Measurements from ENCODE around the gene SCUBE1. TPM values are rescaled to one million over a fixed set of nuclear protein-coding genes. Genes with fewer than 3 reads are reported as not detected.

SCUBE1 gene
- polyA plus RNA-seq, 4 donors, result 0.45 to 5.4 (median 1.6) TPM

DNA sequence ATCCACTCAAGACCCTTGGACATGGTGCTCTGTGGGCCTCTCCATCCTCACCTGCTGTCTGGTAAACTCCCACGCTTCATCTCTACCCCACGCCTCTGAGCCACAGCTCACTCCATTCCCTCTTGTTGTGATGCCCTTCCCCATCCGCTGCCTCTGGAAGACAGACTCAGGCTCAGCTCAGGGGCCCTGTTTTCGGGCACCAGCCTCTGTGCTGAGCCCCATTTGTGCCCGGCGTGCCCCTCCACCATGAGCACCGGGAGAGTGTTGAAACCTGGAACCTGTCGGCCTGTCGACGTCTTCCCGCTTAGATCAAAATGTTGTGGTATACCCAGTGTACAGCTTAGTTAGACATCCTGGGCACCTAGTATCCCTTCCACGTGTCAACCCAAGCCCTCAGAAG, 6.5 kb upstream of the SCUBE1 start:
- FAIRE-seq (no peak), DNase-seq (no peak)
- no peaks in the 10 kb centered on the region for H3K9me3 ChIP-seq (ENCODE audit: control insufficient read depth in 2 of 2, insufficient read depth in 1 of 2, low read depth in 1 of 2, low read length in 1 of 2)
- no peaks in the 10 kb centered on the region for H3K4me1 ChIP-seq (ENCODE audit: control insufficient read depth in 3 of 3, insufficient read depth in 2 of 3, low read depth in 1 of 3, low read length in 2 of 3)
- no peaks in the 10 kb centered on the region for H3K36me3 ChIP-seq (ENCODE audit: control insufficient read depth in 3 of 3, insufficient read depth in 2 of 3, low read depth in 1 of 3, low read length in 3 of 3)
- no peak overlapping the region for H3K4me3 ChIP-seq (ENCODE audit: low read depth in 1 of 3, low read length in 3 of 3)
- no peak overlapping the region for H3K27ac ChIP-seq (ENCODE audit: low read depth in 1 of 3, low read length in 2 of 3)
- peaks cover 0 to 7% (median 3%) of the 10 kb centered on the region in 3 donors for H3K27me3 ChIP-seq (ENCODE audit: control insufficient read depth in 3 of 3, insufficient read depth in 3 of 3, low read length in 3 of 3)
- 78 to 91% (median 80%) methylated on average over 12 of the region's 12 CpGs for WGBS, 3 donors

- no peaks in the 10 kb centered on the region for H3K36me3 ChIP-seq (ENCODE audit: control insufficient read depth in 3 of 3, insufficient read depth in 2 of 3, low read depth in 1 of 3, low read length in 3 of 3)
- peaks cover 8 to 28% (median 9%) of the 10 kb centered on the region in 3 donors for H3K27me3 ChIP-seq (ENCODE audit: control insufficient read depth in 3 of 3, insufficient read depth in 3 of 3, low read length in 3 of 3)
- no peaks in the 10 kb centered on the region for H3K4me1 ChIP-seq (ENCODE audit: control insufficient read depth in 3 of 3, insufficient read depth in 2 of 3, low read depth in 1 of 3, low read length in 2 of 3)
- no peaks in the 10 kb centered on the region for H3K9me3 ChIP-seq (ENCODE audit: control insufficient read depth in 2 of 2, insufficient read depth in 1 of 2, low read depth in 1 of 2, low read length in 1 of 2)
- DNase-seq (peak; percentile 50 to 62), FAIRE-seq (no peak)
- no peak overlapping the region for H3K4me3 ChIP-seq (ENCODE audit: low read depth in 1 of 3, low read length in 3 of 3)
- H3K27ac ChIP-seq (ENCODE audit: low read depth in 1 of 3, low read length in 2 of 3), result peak overlapping the region in 1 of 3 donors; percentile 6
- WGBS, 3 donors, result 7 to 16% (median 11%) methylated on average over 8 of the region's 8 CpGs
Observed at GRCh38 chr22:43346521-43346929, 3.4 kb upstream of the SCUBE1 start.

DNA sequence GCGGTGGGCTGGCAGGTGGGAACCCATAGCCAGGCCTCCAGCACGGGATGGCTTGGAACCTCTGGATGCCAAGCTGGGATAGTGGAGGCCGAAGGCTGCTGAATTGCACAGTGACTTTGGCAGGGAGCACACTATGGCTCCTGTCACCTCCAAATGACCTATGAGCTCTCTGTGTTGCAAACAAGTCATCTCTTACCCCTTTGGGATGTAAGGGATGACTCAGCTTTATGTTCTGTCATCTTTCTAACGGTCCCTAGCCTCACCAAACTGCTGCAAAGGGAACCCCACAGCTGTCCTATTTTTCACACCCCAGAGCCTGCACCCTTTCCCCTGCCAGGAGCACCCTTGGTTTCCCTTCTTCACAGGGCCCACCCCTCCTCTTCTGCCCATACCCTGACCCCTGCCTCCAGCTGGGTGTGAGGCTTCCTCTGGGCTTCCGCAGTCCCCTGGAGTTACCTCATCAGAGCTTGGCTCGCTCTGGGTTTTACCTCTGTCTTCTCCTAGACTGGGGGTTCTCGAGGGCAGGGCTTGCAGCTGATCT, 2.7 kb upstream of the SCUBE1 start:
- peaks cover 8 to 35% (median 12%) of the 10 kb centered on the region in 3 donors for H3K27me3 ChIP-seq (ENCODE audit: control insufficient read depth in 3 of 3, insufficient read depth in 3 of 3, low read length in 3 of 3)
- peak overlapping the region in 1 of 3 donors; percentile 6 for H3K27ac ChIP-seq (ENCODE audit: low read depth in 1 of 3, low read length in 2 of 3)
- FAIRE-seq (no peak), DNase-seq (no peak)
- H3K4me3 ChIP-seq (ENCODE audit: low read depth in 1 of 3, low read length in 3 of 3), result no peak overlapping the region
- H3K9me3 ChIP-seq (ENCODE audit: control insufficient read depth in 2 of 2, insufficient read depth in 1 of 2, low read depth in 1 of 2, low read length in 1 of 2), result no peaks in the 10 kb centered on the region
- no peaks in the 10 kb centered on the region for H3K36me3 ChIP-seq (ENCODE audit: control insufficient read depth in 3 of 3, insufficient read depth in 2 of 3, low read depth in 1 of 3, low read length in 3 of 3)
- WGBS, 3 donors, result 67 to 74% (median 68%) methylated on average over 7 of the region's 7 CpGs
- H3K4me1 ChIP-seq (ENCODE audit: control insufficient read depth in 3 of 3, insufficient read depth in 2 of 3, low read depth in 1 of 3, low read length in 2 of 3), result no peaks in the 10 kb centered on the region

GRCh38 chr22:43345356-43345755, 2.2 kb upstream of the SCUBE1 start:
- H3K36me3 ChIP-seq (ENCODE audit: control insufficient read depth in 3 of 3, insufficient read depth in 2 of 3, low read depth in 1 of 3, low read length in 3 of 3), result no peaks in the 10 kb centered on the region
- DNase-seq, result no peak
- H3K9me3 ChIP-seq (ENCODE audit: control insufficient read depth in 2 of 2, insufficient read depth in 1 of 2, low read depth in 1 of 2, low read length in 1 of 2), result no peaks in the 10 kb centered on the region
- H3K27ac ChIP-seq (ENCODE audit: low read depth in 1 of 3, low read length in 2 of 3), result no peak overlapping the region
- no peaks in the 10 kb centered on the region for H3K4me1 ChIP-seq (ENCODE audit: control insufficient read depth in 3 of 3, insufficient read depth in 2 of 3, low read depth in 1 of 3, low read length in 2 of 3)
- FAIRE-seq, result no peak
- peaks cover 8 to 40% (median 12%) of the 10 kb centered on the region in 3 donors for H3K27me3 ChIP-seq (ENCODE audit: control insufficient read depth in 3 of 3, insufficient read depth in 3 of 3, low read length in 3 of 3)
- 75 to 89% (median 84%) methylated on average over 7 of the region's 7 CpGs for WGBS, 3 donors
- H3K4me3 ChIP-seq (ENCODE audit: low read depth in 1 of 3, low read length in 3 of 3), result no peak overlapping the region

- Histone ChIP-seq H3K36me3 (ENCODE audit: control insufficient read depth in 3 of 3, insufficient read depth in 2 of 3, low read depth in 1 of 3, low read length in 3 of 3) (no peaks in the 10 kb centered on the region), H3K4me1 (ENCODE audit: control insufficient read depth in 3 of 3, insufficient read depth in 2 of 3, low read depth in 1 of 3, low read length in 2 of 3) (no peaks in the 10 kb centered on the region), H3K9me3 (ENCODE audit: control insufficient read depth in 2 of 2, insufficient read depth in 1 of 2, low read depth in 1 of 2, low read length in 1 of 2) (no peaks in the 10 kb centered on the region), H3K27me3 (ENCODE audit: control insufficient read depth in 3 of 3, insufficient read depth in 3 of 3, low read length in 3 of 3) (peaks cover 8 to 43% (median 12%) of the 10 kb centered on the region in 3 donors), H3K4me3 (ENCODE audit: low read depth in 1 of 3, low read length in 3 of 3) (no peak overlapping the region), H3K27ac (ENCODE audit: low read depth in 1 of 3, low read length in 2 of 3) (no peak overlapping the region)
- DNase-seq (no peak), FAIRE-seq (no peak)
- WGBS, 3 donors, result 50 to 82% (median 70%) methylated on average over 6 of the region's 6 CpGs
Observed at GRCh38 chr22:43344520-43344787, 1.3 kb upstream of the SCUBE1 start.

DNA sequence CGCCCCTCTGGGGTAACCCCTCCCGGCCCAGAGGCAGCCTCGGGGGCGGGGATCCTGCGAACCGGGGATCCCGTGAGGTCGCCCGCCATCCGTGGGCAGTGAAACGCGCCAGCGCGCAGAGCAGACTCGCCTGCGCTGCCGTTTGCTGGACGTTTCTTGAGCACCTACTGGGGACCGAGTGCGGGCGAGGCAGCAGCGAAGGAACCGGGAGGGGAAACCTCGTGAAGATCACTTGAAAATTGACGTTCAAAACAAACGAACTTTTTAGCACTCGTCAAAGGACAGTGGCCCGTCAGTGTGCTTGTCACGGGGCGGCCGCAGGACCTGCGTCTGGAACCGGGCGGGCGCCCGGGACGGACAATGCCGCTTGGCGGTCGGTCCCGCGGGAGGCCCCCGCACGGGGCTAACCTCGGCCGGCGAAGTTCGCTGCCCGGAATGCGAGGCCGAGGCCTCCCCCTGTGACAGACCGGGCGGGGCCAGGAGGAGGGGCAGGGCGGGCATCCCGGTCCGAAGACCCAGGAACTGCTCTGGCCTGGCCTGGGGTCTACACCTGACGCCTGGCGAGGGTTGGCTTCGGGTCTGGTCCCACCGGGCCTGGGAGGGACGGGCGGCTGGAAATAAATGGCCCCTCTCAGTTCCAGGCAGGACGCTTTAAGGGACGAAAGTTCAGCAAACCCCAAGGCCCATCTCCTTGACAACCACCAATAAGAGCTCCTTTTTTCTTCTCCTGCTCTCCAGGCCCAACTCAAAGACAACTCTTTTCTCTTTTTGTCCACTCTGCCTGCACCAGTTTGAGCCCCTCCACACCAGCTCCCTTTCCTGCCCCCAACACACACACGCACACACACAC, 723 bp upstream of the SCUBE1 start:
- H3K36me3 ChIP-seq (ENCODE audit: control insufficient read depth in 3 of 3, insufficient read depth in 2 of 3, low read depth in 1 of 3, low read length in 3 of 3), result no peaks in the 10 kb centered on the region
- peaks cover 8 to 43% (median 12%) of the 10 kb centered on the region in 3 donors for H3K27me3 ChIP-seq (ENCODE audit: control insufficient read depth in 3 of 3, insufficient read depth in 3 of 3, low read length in 3 of 3)
- H3K9me3 ChIP-seq (ENCODE audit: control insufficient read depth in 2 of 2, insufficient read depth in 1 of 2, low read depth in 1 of 2, low read length in 1 of 2), result no peaks in the 10 kb centered on the region
- no peaks in the 10 kb centered on the region for H3K4me1 ChIP-seq (ENCODE audit: control insufficient read depth in 3 of 3, insufficient read depth in 2 of 3, low read depth in 1 of 3, low read length in 2 of 3)
- no peak overlapping the region for H3K27ac ChIP-seq (ENCODE audit: low read depth in 1 of 3, low read length in 2 of 3)
- DNase-seq (peak in 1 of 2 donors; percentile 23), FAIRE-seq (no peak)
- 10 to 15% (median 12%) methylated on average over 65 of the region's 65 CpGs for WGBS, 3 donors
- peak overlapping the region in 1 of 3 donors; percentile 57 for H3K4me3 ChIP-seq (ENCODE audit: low read depth in 1 of 3, low read length in 3 of 3)

GRCh38 chr22:43342347-43343261, 568 bp downstream of the SCUBE1 start:
- H3K4me3 ChIP-seq (ENCODE audit: low read depth in 1 of 3, low read length in 3 of 3), result peak overlapping the region in 1 of 3 donors; percentile 57
- H3K36me3 ChIP-seq (ENCODE audit: control insufficient read depth in 3 of 3, insufficient read depth in 2 of 3, low read depth in 1 of 3, low read length in 3 of 3), result no peaks in the 10 kb centered on the region
- H3K27me3 ChIP-seq (ENCODE audit: control insufficient read depth in 3 of 3, insufficient read depth in 3 of 3, low read length in 3 of 3), result peaks cover 8 to 43% (median 12%) of the 10 kb centered on the region in 3 donors
- H3K27ac ChIP-seq (ENCODE audit: low read depth in 1 of 3, low read length in 2 of 3), result no peak overlapping the region
- 3 to 5% (median 4%) methylated on average over 55 to 99 of the region's 99 CpGs for WGBS, 3 donors
- no peaks in the 10 kb centered on the region for H3K4me1 ChIP-seq (ENCODE audit: control insufficient read depth in 3 of 3, insufficient read depth in 2 of 3, low read depth in 1 of 3, low read length in 2 of 3)
- no peaks in the 10 kb centered on the region for H3K9me3 ChIP-seq (ENCODE audit: control insufficient read depth in 2 of 2, insufficient read depth in 1 of 2, low read depth in 1 of 2, low read length in 1 of 2)
- DNase-seq (no peak), FAIRE-seq (no peak)

GRCh38 chr22:43341565-43341964, 1.6 kb downstream of the SCUBE1 start:
- Histone ChIP-seq H3K4me3 (ENCODE audit: low read depth in 1 of 3, low read length in 3 of 3) (peak overlapping the region in 1 of 3 donors; percentile 57), H3K36me3 (ENCODE audit: control insufficient read depth in 3 of 3, insufficient read depth in 2 of 3, low read depth in 1 of 3, low read length in 3 of 3) (no peaks in the 10 kb centered on the region), H3K4me1 (ENCODE audit: control insufficient read depth in 3 of 3, insufficient read depth in 2 of 3, low read depth in 1 of 3, low read length in 2 of 3) (no peaks in the 10 kb centered on the region), H3K27me3 (ENCODE audit: control insufficient read depth in 3 of 3, insufficient read depth in 3 of 3, low read length in 3 of 3) (peaks cover 8 to 43% (median 12%) of the 10 kb centered on the region in 3 donors), H3K9me3 (ENCODE audit: control insufficient read depth in 2 of 2, insufficient read depth in 1 of 2, low read depth in 1 of 2, low read length in 1 of 2) (no peaks in the 10 kb centered on the region), H3K27ac (ENCODE audit: low read depth in 1 of 3, low read length in 2 of 3) (no peak overlapping the region)
- FAIRE-seq (no peak), DNase-seq (no peak)
- WGBS, 3 donors, result 34 to 48% (median 44%) methylated on average over 7 of the region's 7 CpGs
